ENCODE measurements around the gene SSX5.
"Not testable (repeated sequence)": the region's sequence is repeated elsewhere in the genome, so short reads cannot be mapped to it uniquely, and the experiment has no call there.

The SSX5 gene, protein sequence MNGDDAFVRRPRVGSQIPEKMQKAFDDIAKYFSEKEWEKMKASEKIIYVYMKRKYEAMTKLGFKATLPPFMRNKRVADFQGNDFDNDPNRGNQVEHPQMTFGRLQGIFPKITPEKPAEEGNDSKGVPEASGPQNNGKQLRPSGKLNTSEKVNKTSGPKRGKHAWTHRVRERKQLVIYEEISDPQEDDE

DNA sequence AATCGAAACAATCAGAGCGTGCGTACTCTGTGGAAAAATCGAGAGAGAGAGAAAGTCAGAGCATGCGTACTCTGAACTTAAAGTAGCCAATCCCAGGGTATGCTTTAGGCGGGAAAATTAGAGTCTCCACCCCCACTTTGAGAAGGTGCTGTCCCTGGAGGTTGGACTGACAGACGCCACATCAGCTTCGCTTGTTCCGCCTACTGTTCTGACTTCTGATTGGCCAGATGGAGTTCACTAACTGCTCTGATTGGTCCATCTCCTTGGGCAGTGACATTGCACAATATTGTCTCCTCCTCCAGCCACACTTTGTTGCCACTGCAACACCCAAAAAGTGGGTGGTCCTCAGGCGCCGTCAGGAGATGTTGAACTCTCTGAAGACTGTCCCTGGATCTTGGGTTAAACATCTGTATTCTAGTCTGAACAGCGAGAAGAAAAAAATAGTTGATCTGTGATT lies at the start of gene SSX5:
SSX5 (minus strand) TSS at position 51 of the 457 bp plus-strand sequence. CDS start 1,437 bp downstream, outside the sequence.
- DNase-seq (ENCODE audit: low read depth): no peak

DNA sequence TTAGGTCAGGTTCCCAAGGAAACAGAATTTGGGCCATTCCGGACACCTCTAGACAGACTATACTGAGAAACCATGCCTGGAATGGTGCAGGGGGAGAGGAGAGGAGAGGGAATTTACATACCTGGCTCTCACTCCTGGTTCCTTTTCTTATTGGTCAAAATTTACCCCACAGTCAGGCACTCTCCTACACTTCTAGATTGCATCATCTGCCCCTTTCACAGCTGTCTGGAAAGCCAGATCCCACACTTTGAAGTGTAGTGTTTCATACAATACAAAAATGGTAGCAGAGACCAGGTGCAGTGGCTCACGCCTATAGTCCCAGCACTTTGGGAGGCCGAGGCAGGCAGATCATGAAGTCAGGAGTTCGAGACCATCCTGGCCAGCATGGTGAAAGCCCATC lies 27.6 kb upstream of the SSX5 start:
- not testable (repeated sequence) for DNase-seq (ENCODE audit: low read depth)

DNA sequence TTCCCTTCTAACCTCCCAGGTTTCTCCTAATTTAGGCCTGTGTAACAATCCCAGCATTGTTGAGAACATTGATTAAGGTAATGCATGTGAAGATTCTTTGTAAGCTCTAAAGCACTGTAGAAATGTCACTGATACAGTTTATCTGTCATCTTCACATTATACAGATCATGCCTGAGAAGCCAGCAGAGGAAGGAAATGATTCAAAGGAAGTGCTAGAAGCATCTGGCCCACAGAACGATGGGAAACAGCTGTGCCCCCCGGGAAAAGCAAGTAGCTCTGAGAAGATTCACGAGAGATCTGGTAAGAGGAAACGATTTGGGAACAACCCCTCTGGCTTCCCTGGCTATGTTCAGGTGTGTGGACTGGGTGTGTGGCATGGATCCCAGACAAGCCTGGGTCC lies 17.7 kb upstream of the SSX5 start:
- not testable (repeated sequence) for DNase-seq (ENCODE audit: low read depth)

DNA sequence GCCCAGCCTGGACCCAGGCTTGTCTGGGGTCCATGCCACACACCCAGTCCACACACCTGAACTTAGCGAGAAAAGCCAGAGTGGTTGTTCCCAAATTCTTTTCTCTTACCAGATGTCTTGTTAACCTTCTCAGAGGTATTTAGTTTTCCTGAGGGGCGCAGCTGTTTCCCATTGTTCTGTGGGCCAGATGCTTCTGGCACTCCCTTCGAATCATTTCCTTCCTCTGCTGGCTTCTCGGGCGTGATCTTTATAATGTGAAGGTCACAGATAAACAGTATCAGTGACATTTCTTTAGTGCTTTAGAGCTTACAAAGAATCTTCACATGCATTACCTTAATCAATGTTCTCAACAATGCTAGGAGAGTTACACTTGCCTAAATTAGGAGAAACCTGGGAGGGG lies 6.6 kb downstream of the SSX5 start:
- DNase-seq (ENCODE audit: low read depth): not testable (repeated sequence)

DNA sequence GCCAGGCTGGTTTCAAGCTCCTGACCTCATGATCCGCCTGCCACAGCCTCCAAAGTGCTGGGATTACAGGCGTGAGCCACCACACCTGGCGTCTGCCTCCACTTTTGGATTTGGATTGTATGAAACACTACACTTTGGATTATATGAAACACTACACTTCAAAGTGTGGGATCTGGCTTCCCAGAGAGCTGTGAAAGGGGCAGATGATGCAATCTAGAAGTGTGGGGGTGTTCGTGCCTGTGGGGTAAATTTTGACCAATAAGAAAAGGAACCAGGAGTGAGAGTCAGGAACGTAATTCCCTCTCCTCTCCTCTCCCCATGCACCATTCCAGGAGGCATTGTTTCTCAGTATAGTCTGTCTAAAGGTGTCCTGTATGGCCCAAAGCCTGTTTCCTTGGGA lies 14.7 kb downstream of the SSX5 start:
- DNase-seq (ENCODE audit: low read depth): not testable (repeated sequence)

DNA sequence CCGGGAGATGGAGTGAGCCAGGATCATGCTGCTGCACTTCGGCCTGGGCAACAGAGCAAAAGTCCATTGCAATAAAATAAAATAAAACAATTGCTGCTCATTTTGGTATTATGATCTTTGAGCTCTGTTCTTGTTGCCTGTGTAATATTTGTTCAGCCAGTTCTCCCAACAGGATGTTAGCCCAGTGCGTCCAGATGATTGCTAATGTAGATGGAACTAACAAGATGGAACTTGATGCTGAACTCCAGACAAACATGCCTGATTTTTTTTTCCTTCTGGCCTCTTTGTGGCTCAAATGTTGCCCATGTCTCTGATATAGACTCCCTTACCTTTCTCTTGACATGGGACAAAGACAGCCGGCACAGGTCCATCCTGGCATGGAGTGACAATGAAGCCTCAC lies 15.8 kb downstream of the SSX5 start:
- no peak for DNase-seq (ENCODE audit: low read depth)

DNA sequence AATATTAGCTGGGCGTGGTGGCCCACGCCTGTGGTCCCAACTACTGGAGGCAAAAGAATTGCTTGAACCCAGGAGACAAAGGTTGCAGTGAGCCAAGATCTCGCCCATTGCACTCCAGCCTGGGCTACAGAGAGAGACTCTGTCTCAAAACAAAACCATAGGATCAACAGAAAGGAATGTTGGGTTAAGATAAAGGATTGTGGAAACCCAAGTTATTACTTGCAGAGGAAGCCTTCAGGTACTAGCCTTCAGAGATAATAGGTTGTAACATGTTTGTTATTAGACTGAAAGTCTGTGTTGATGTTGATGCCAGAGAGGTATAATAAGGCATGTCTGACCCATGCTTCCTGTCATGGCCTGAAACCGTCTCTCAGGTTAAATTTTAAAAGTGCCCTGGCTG lies 16.9 kb downstream of the SSX5 start:
- DNase-seq (ENCODE audit: low read depth): no peak

DNA sequence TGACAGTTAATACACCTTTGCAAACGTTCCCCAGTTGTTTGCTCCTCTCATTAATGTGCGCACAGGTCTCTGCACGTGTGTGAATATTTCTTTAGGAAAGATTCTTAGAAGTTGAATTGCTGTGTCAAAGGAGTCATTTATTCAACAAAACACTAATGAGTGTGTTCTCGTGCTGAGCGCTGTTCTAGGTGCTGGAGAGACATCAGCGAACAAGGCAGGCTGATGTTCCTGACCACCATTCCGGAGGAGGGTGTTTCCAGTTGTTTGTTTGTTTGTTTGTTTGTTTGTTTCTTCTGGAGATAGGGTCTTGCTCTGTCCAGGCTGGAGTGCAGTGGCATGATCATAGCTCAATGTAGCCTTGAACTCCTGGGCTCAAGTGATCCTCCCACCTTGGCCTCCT lies 30.3 kb downstream of the SSX5 start:
- DNase-seq (ENCODE audit: low read depth): not testable (repeated sequence)

DNA sequence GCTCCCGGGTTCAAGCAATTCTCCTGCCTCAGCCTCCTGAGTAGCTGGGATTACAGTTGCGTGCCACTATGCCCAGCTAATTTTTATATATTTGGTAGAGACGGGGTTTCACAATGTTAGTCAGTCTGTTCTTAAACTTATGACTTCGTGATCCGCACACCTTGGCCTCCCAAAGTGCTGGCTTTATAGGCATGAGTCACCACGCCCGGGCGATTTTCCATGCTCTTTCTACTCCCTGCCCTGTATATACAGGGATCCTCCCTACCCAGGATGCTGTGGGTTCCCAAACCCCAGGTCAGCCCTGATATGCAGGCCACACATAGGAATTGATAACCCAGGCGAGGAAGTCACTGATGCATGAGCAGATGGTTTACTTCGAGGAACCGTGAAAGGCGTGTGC lies 31.4 kb downstream of the SSX5 start:
- no peak for DNase-seq (ENCODE audit: low read depth)

DNA sequence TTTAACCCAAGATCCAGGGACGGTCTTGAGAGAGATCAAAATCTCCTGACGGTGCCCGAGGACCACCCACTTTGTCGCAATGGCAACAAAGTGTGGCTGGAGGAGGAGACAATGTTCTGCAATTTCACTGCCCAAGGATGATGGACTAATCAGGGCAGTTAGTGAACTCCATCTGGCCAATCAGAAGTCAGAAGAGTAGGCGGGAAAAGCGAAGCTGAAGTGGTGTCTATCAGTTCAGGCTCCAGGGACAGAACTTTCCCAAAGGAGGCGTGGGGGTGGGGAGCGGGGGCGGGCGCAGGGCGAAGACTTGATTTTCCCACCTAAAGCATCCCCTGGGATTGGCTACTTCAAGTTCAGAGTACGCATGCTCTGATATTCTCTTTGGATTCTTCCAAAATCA lies 40.6 kb downstream of the SSX5 start:
- no peak for DNase-seq (ENCODE audit: low read depth)

DNA sequence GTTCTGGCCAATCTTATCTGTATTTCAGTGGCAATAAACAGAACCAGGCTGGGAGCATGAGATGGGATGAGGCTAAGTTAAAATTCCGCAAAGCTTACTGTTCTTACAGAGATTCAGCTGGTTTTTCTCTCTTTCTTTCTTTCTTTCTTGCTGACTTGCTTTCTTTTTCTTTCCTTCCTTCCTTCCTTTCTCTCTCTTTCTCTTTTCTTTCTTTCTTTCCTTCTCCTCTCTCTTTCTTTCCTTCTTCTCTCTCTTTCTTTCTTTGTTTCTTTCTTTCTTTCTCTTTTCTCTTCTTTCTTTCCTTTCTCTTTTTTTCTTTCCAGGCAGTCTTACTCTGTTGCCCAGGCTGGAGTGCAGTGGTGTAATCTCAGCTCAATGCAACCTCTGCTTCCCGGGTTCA lies 41.8 kb downstream of the SSX5 start:
- no peak for DNase-seq (ENCODE audit: low read depth)

DNA sequence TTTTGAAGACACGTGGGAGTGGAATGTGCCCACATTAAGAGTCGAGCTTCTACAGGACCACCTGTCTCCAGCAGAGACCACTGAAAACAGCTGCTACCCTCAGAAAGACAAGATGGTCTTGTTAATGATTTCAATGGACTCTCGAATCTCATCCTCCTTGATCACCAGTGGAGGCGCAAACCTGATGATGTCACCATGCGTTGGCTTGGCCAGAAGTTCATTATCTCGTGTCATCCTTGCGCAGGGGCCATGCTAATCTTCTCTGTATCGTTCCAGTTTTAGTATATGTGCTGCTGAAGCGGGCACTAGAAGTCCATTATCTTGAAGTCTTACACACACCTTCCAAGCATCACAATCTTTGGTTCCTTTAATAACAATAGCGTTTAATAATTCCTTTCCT lies 42.8 kb downstream of the SSX5 start:
- no peak for DNase-seq (ENCODE audit: low read depth)

DNA sequence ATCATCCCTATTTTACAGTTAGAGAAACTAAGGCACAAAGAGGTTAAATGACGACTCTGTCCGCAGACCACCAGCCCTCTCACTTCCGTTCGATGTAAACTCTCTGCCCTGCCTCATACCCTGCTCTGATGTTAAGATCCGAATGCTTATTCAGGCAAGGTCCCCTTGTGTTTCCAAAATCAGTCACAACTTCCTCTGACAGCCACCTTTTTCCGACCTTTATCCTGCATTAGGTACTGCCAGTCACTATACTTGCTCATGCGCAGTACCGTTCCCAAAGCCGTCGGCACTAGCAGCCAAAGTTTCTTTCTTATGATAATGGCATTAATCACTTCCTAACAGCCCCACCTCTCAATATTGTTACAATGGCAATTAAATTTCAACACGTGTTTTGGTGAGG lies 53.9 kb downstream of the SSX5 start:
- DNase-seq (ENCODE audit: low read depth): not testable (repeated sequence)

DNA sequence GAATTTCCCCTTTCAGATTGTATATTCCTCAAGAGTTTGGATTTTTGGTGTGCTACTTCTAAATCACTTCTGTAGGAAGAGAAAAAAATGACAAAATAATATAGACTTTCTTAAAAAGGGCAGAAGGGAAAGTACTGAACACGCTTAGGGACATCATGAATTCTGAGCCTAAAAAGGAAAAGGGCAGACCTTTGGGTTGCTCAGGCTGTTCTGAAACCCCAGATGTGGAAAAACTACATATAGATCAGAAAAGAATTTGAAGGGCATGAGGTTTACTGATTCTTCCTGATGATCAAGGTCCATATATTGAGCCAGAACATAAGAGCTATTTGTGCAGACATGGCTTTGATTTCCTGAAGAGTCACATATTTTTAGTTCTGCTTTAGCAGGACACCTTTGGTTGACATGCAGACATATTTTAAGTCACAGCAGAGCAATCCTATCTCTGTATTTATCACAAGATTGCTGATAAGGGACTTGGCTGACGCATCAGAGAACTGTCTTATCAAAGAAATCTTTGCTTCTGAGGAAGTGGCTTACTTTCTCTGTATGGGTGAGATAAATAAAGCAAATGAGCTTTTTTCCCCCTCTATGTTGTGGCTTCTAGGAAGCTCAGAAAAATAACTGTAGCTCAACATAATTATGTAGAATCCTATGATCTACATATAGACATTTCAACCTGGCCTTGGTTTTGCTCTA lies 54.6 kb downstream of the SSX5 start:
- DNase-seq (ENCODE audit: low read depth): not testable (repeated sequence)

DNA sequence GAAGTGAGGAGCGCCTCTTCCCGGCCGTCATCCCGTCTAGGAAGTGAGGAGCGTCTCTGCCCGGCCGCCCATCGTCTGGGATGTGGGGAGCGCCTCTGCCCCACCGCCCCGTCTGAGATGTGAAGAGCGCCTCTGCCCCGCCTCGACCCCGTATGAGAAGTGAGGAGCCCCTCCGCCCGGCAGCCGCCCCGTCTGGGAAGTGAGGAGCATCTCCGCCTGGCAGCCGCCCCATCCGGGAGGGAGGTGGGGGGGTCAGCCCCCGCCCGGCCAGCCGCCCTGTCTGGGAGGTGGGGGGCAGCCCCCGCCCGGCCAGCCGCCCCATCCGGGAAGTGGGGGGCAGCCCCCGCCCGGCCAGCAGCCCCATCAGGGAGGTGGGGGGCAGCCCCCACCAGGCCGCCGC lies 57.5 kb downstream of the SSX5 start:
- DNase-seq (ENCODE audit: low read depth): not testable (repeated sequence)

Measured in activated gamma-delta T cell treated with anti-CD3 and anti-CD28 coated beads, Interleukin-2, amount 50 U/mL, for 16 hours (primary cell).